ENCODE measurements around the gene CXCL17. TPM values are rescaled to one million over a fixed set of nuclear protein-coding genes. Genes with fewer than 3 reads are reported as not detected.
"Not testable (repeated sequence)": the region's sequence is repeated elsewhere in the genome, so short reads cannot be mapped to it uniquely, and the experiment has no call there.

Gene CXCL17
- total RNA-seq, 1 donor from 2014 or later, result not detected

- no peak for DNase-seq (ENCODE audit: low read depth)
These were observed 23.9 kb upstream of the CXCL17 start for GRCh38 chr19:42466521-42467182.

GRCh38 chr19:42465827-42466280 is 23.1 kb upstream of the CXCL17 start:
- no peak for DNase-seq (ENCODE audit: low read depth)

- no peak for DNase-seq (ENCODE audit: low read depth)
These were observed 19.1 kb upstream of the CXCL17 start for GRCh38 chr19:42461700-42462324.

GRCh38 chr19:42461231-42461630 is 18.5 kb upstream of the CXCL17 start:
- not testable (repeated sequence) for DNase-seq (ENCODE audit: low read depth)

GRCh38 chr19:42459926-42460325 is 17.2 kb upstream of the CXCL17 start:
- DNase-seq (ENCODE audit: low read depth), result no peak

- DNase-seq (ENCODE audit: low read depth), result peak; percentile 77
These were observed 12.9 kb upstream of the CXCL17 start for GRCh38 chr19:42455621-42456081.

- no peak for DNase-seq (ENCODE audit: low read depth)
These were observed 12.3 kb upstream of the CXCL17 start for GRCh38 chr19:42455086-42455485.

GRCh38 chr19:42452590-42452989 is 9.8 kb upstream of the CXCL17 start:
- DNase-seq (ENCODE audit: low read depth), result no peak

- peak; percentile 84 for DNase-seq (ENCODE audit: low read depth)
These were observed 7.7 kb upstream of the CXCL17 start for GRCh38 chr19:42450314-42450934.

- not testable (repeated sequence) for DNase-seq (ENCODE audit: low read depth)
These were observed 5.6 kb upstream of the CXCL17 start for GRCh38 chr19:42448306-42448705.

- DNase-seq (ENCODE audit: low read depth), result no peak
These were observed 3.2 kb upstream of the CXCL17 start for GRCh38 chr19:42445948-42446347.

GRCh38 chr19:42443944-42444398 is 1.2 kb upstream of the CXCL17 start:
- no peak for DNase-seq (ENCODE audit: low read depth)

GRCh38 chr19:42441049-42441445 is 1.7 kb downstream of the CXCL17 start:
- DNase-seq (ENCODE audit: low read depth), result peak; percentile 11

- DNase-seq (ENCODE audit: low read depth), result peak; percentile 32
These were observed 2.2 kb downstream of the CXCL17 start for GRCh38 chr19:42440357-42441048.

- DNase-seq (ENCODE audit: low read depth), result no peak
These were observed 6.7 kb downstream of the CXCL17 start for GRCh38 chr19:42436006-42436405.

- no peak for DNase-seq (ENCODE audit: low read depth)
These were observed 7.4 kb downstream of the CXCL17 start for GRCh38 chr19:42435316-42435715.

GRCh38 chr19:42433503-42434260 is 9.1 kb downstream of the CXCL17 start:
- DNase-seq (ENCODE audit: low read depth), result peak; percentile 65

- DNase-seq (ENCODE audit: low read depth), result no peak
These were observed 11.3 kb downstream of the CXCL17 start for GRCh38 chr19:42431486-42431885.

GRCh38 chr19:42428676-42429075 is 14.1 kb downstream of the CXCL17 start:
- DNase-seq (ENCODE audit: low read depth), result no peak

- no peak for DNase-seq (ENCODE audit: low read depth)
These were observed 15.4 kb downstream of the CXCL17 start, which contains the start of gene LIPE for GRCh38 chr19:42427313-42427712. Gene LIPE (minus strand): TSS chr19:42427388. CDS start chr19:42427149, 239 bp downstream.

- no peak for DNase-seq (ENCODE audit: low read depth)
These were observed 16.1 kb downstream of the CXCL17 start for GRCh38 chr19:42426643-42427042.
